H1 (cell line): ENCODE measurements around the gene ARG2. TPM values are rescaled to one million over a fixed set of nuclear protein-coding genes. Genes with fewer than 3 reads are reported as not detected.

Experiments
- CTCF ChIA-PET: fragments of 300-600 bp; sonication (Branson Sonifier 250); formaldehyde crosslinking; loops from one replicate; lab custom pipeline; 2021; ENCODE audit not compliant: partially characterized antibody; lab: Charles Lee
- POLR2A ChIA-PET: fragments of 300-600 bp; sonication (Branson Sonifier 250); formaldehyde crosslinking; loops from one replicate; lab custom pipeline; 2021; ENCODE audit warnings: inconsistent platforms; ENCODE audit not compliant: partially characterized antibody; lab: Charles Lee
- DNase-seq, 2 experiments: peaks; one replicate each; pipeline versions ENCODE4 v3.0.0 to v3.0.0-alpha.2; 2010 to 2022; ENCODE audit warnings: low spot score in 2 of 2, low read depth in 1 of 2, mixed read lengths in 1 of 2
- FAIRE-seq: peaks from 2 replicates; lab custom pipeline; 2011; peaks lifted over from hg19 to GRCh38; lab: Jason Lieb, UNC
- H2AFZ ChIP-seq: 2 replicates; pipeline ENCODE4 v1.8.1; 2012; ENCODE audit warnings: low read length, inconsistent platforms
- H2AK5ac ChIP-seq: 2 replicates; pipeline ENCODE4 v1.6.1; 2013; ENCODE audit warnings: low read depth, low read length
- H2BK120ac ChIP-seq: replicated peaks from 2 replicates; pipeline ENCODE3; 2013; ENCODE audit warnings: low read depth, low read length, inconsistent platforms
- H2BK12ac ChIP-seq: 2 replicates; pipeline ENCODE4 v1.6.1; 2013; ENCODE audit warnings: low read depth, low read length
- H2BK15ac ChIP-seq: 2 replicates; pipeline ENCODE4 v1.6.1; 2013; ENCODE audit warnings: low read length
- H2BK20ac ChIP-seq: 2 replicates; pipeline ENCODE4 v1.6.1; 2013; ENCODE audit warnings: low read length
- H2BK5ac ChIP-seq: 2 replicates; pipeline ENCODE4 v1.6.1; 2013; ENCODE audit warnings: low read depth, low read length
- H3K14ac ChIP-seq: 2 replicates; pipeline ENCODE4 v1.6.1; 2013; ENCODE audit warnings: inconsistent platforms; ENCODE audit not compliant: insufficient read length
- H3K18ac ChIP-seq: 2 replicates; pipeline ENCODE4 v1.6.1; 2013; ENCODE audit warnings: low read length; ENCODE audit errors: extremely low read depth
- H3K23ac ChIP-seq: 2 replicates; pipeline ENCODE4 v1.6.1; 2013; ENCODE audit warnings: inconsistent platforms; ENCODE audit not compliant: insufficient read length
- H3K23me2 ChIP-seq: 2 replicates; pipeline ENCODE4 v1.6.1; 2013; ENCODE audit warnings: low read depth, low read length
- H3K27ac ChIP-seq: 2 replicates; pipeline ENCODE4 v1.6.1; 2011; ENCODE audit warnings: low read depth, low read length, inconsistent platforms
- H3K27me3 ChIP-seq, 4 experiments: replicated peaks in 1 of 4; 1 replicate in 1 of 4; 2 replicates in 3 of 4; pipeline versions ENCODE4 v1.6.1 to v1.8.1; 2011 to 2013; ENCODE audit warnings: low read length in 3 of 4, mild to moderate bottlenecking in 3 of 4, inconsistent platforms in 2 of 4, mixed read lengths in 2 of 4, moderate library complexity in 1 of 4; ENCODE audit not compliant: control insufficient read depth in 3 of 4, insufficient read depth in 3 of 4; ENCODE audit errors: extremely low read depth in 1 of 4
- H3K36me3 ChIP-seq, 4 experiments: 2 replicates each; pipeline versions ENCODE4 v1.6.1 to v1.8.1; 2011 to 2013; ENCODE audit warnings: mild to moderate bottlenecking in 4 of 4, low read length in 3 of 4, moderate library complexity in 2 of 4, control low read depth in 1 of 4, inconsistent platforms in 1 of 4; ENCODE audit not compliant: insufficient read depth in 4 of 4, control insufficient read depth in 2 of 4
- H3K4ac ChIP-seq: replicated peaks from 2 replicates; pipeline ENCODE3; 2013; ENCODE audit warnings: low read length, low read depth, mixed read lengths, inconsistent platforms; ENCODE audit not compliant: insufficient read length
- H3K4me1 ChIP-seq, 4 experiments: replicated peaks in 1 of 4; 1 replicate in 1 of 4; 2 replicates in 3 of 4; pipeline versions ENCODE4 v1.6.1 to v1.8.1; 2011 to 2013; ENCODE audit warnings: low read length in 3 of 4, inconsistent platforms in 2 of 4, mixed read lengths in 1 of 4; ENCODE audit not compliant: insufficient read depth in 4 of 4, control insufficient read depth in 3 of 4
- H3K4me2 ChIP-seq, 2 experiments: 2 replicates each; pipeline versions ENCODE4 v1.6.1 to v1.8.1; 2011 to 2013; ENCODE audit warnings: low read depth in 2 of 2, low read length in 2 of 2, control low read depth in 1 of 2, inconsistent platforms in 1 of 2, mild to moderate bottlenecking in 1 of 2; ENCODE audit not compliant: insufficient read depth in 1 of 2
- H3K4me3 ChIP-seq, 4 experiments: fragments of 200-600, 300-600 bp in 1 of 4; sonication (generic), shearing (Covaris generic), sonication (Bioruptor Twin) in 1 of 4; 2 replicates each; pipeline versions ENCODE4 v1.5.1 to v1.8.1; 2011 to 2016; ENCODE audit warnings: low read length in 4 of 4, low read depth in 3 of 4, control low read depth in 2 of 4, inconsistent platforms in 2 of 4, mild to moderate bottlenecking in 2 of 4, mixed read lengths in 1 of 4, moderate library complexity in 1 of 4; ENCODE audit not compliant: insufficient read depth in 2 of 4; ENCODE audit errors: extremely low read depth in 1 of 4
- H3K56ac ChIP-seq: replicated peaks from 2 replicates; pipeline ENCODE3; 2013; ENCODE audit warnings: low read depth, mild to moderate bottlenecking, mixed read lengths, low read length, inconsistent platforms; ENCODE audit not compliant: insufficient read length
- H3K79me1 ChIP-seq: 2 replicates; pipeline ENCODE4 v1.6.1; 2013; ENCODE audit warnings: low read depth, low read length, control low read depth
- H3K79me2 ChIP-seq, 2 experiments: 2 replicates each; pipeline versions ENCODE4 v1.6.1 to v1.8.1; 2012 to 2013; ENCODE audit warnings: low read length in 2 of 2, mild to moderate bottlenecking in 2 of 2, inconsistent platforms in 1 of 2; ENCODE audit not compliant: insufficient read depth in 2 of 2, control insufficient read depth in 1 of 2
- H3K9ac ChIP-seq, 4 experiments: replicated peaks in 1 of 4; 1 replicate in 1 of 4; 2 replicates in 3 of 4; pipeline versions ENCODE4 v1.6.1 to v1.8.1; 2011 to 2013; ENCODE audit warnings: low read depth in 3 of 4, low read length in 3 of 4, control low read depth in 2 of 4, mild to moderate bottlenecking in 2 of 4, moderate library complexity in 2 of 4, inconsistent platforms in 1 of 4; ENCODE audit errors: extremely low read depth in 1 of 4
- H3K9me3 ChIP-seq, 2 experiments: 2 replicates each; pipeline versions ENCODE4 v1.6.1 to v1.8.1; 2012 to 2013; ENCODE audit warnings: mild to moderate bottlenecking in 2 of 2, moderate library complexity in 2 of 2, control low read depth in 1 of 2, inconsistent platforms in 1 of 2, low read depth in 1 of 2, low read length in 1 of 2, mixed read lengths in 1 of 2; ENCODE audit not compliant: insufficient read depth in 2 of 2
- H4K20me1 ChIP-seq, 2 experiments: replicated peaks in 1 of 2; 2 replicates each; pipeline versions ENCODE3 to v1.8.1; 2011 to 2013; ENCODE audit warnings: inconsistent platforms in 2 of 2, low read length in 2 of 2, mild to moderate bottlenecking in 1 of 2; ENCODE audit not compliant: insufficient read depth in 2 of 2, control insufficient read depth in 1 of 2
- H4K5ac ChIP-seq: 2 replicates; pipeline ENCODE4 v1.6.1; 2013; ENCODE audit warnings: low read length, low read depth, mixed read lengths, inconsistent platforms; ENCODE audit not compliant: insufficient read length
- H4K8ac ChIP-seq: 2 replicates; pipeline ENCODE4 v1.8.0; 2013; ENCODE audit warnings: mild to moderate bottlenecking, moderate library complexity, low read length, inconsistent platforms; ENCODE audit not compliant: insufficient read depth; ENCODE audit errors: extremely low read depth
- H4K91ac ChIP-seq: replicated peaks from 2 replicates; pipeline ENCODE3; 2013; ENCODE audit warnings: low read length, mixed read lengths, inconsistent platforms; ENCODE audit not compliant: insufficient read length
- ATF2 ChIP-seq: IDR thresholded peaks from 2 replicates; pipeline ENCODE4 v1.6.1; 2012; ENCODE audit warnings: low read length, inconsistent platforms
- BACH1 ChIP-seq: IDR thresholded peaks from 2 replicates; pipeline ENCODE4 v1.6.1; 2012; ENCODE audit warnings: low read length, improper control_type of control experiment
- CTCF ChIP-seq, 3 experiments: IDR thresholded peaks; 1 replicate in 2 of 3; 2 replicates in 1 of 3; pipeline versions ENCODE4 v1.5.1 to v1.6.1; 2011; ENCODE audit warnings: low read length in 3 of 3, mild to moderate bottlenecking in 3 of 3, inconsistent platforms in 2 of 3, low read depth in 1 of 3, moderate library complexity in 1 of 3; ENCODE audit not compliant: insufficient read depth in 1 of 3; ENCODE audit errors: control extremely low read depth in 1 of 3
- EGR1 ChIP-seq: IDR thresholded peaks from 2 replicates; pipeline ENCODE4 v1.6.1; 2011; ENCODE audit warnings: low read depth, low read length, borderline replicate concordance
- KDM5A ChIP-seq: fragments of 200-600 bp; IDR thresholded peaks from 2 replicates; pipeline ENCODE4 v1.7.1; 2012; ENCODE audit warnings: mild to moderate bottlenecking, low read length, inconsistent platforms, mixed read lengths
- POLR2A ChIP-seq, 2 experiments: IDR thresholded peaks; 1 replicate in 1 of 2; 2 replicates in 1 of 2; pipeline ENCODE4 v1.6.1; 2011; ENCODE audit warnings: low read depth in 2 of 2, low read length in 2 of 2, mild to moderate bottlenecking in 2 of 2; ENCODE audit errors: control extremely low read depth in 1 of 2
- SUZ12 ChIP-seq: fragments of 200-600 bp; sonication (generic); IDR thresholded peaks from 2 replicates; pipeline ENCODE4 v1.6.1; 2012; ENCODE audit warnings: mild to moderate bottlenecking, inconsistent platforms, low read length, moderate library complexity, mixed read lengths
- TCF12 ChIP-seq: IDR thresholded peaks from 2 replicates; pipeline ENCODE4 v1.6.1; 2011; ENCODE audit warnings: low read depth, mild to moderate bottlenecking, low read length
- WGBS, 2 experiments: shearing (Covaris generic) in 1 of 2; methylation state at CpG; one replicate each; pipeline versions ENCODE4 v1.1.6 to v1.1.7; 2013 to 2015; ENCODE audit warnings: low lambda C conversion rate in 2 of 2, mixed read lengths in 2 of 2, inconsistent platforms in 1 of 2, low coverage in 1 of 2, missing lambda C conversion rate in 1 of 2; ENCODE audit not compliant: insufficient replicate concordance in 2 of 2, insufficient coverage in 1 of 2, insufficient read length in 1 of 2; ENCODE audit errors: extremely low coverage in 1 of 2, missing lambda C conversion rate in 1 of 2; 5-methylcytosine and 5-hydroxymethylcytosine counted together
- polyA plus RNA-seq, 7 experiments: library from polyadenylated mRNA; depleted of rRNA in 3 of 7; stranded (reverse) in 5 of 7; unstranded in 2 of 7; fragments of >200 nt in 5 of 7; fragments of 200-250 nt in 2 of 7; gene quantifications; 1 replicate in 5 of 7; 2 replicates in 1 of 7; 4 replicates in 1 of 7; pipeline versions ENCODE4 v1.2.1 to v1.2.3, GENCODE V29; 2011 to 2013; ENCODE audit warnings: missing spikeins in 2 of 7, mixed read lengths in 2 of 7
- total RNA-seq: library from RNA; stranded (reverse); fragmentation: NEBNext Ultra II Directional; extraction: Animal tissue kit (Norgen Biotek cat#: 25700); gene quantifications from 2 replicates; pipeline ENCODE4 v1.2.1, GENCODE V29; 2021

ARG2 gene
- total and polyA plus RNA-seq, 2 of the 8 experiments (the other 6 are each of a cell fraction or from before 2014, with no cell fraction given), result 49.9 to 59.1 TPM

GRCh38 chr14:67580336-67581171 lies 39.2 kb upstream of the ARG2 start:
- H3K4me1 ChIP-seq, result no peaks in the 10 kb centered on the region
- no peak overlapping the region for H3K9ac ChIP-seq
- FAIRE-seq, result no peak
- H3K27me3 ChIP-seq, result no peaks in the 10 kb centered on the region
- peaks cover 5 to 17% (median 9%) of the 10 kb centered on the region in 4 experiments; a peak in 6 of 8 replicates for H3K36me3 ChIP-seq
- no peaks in the 10 kb centered on the region for H3K79me2 ChIP-seq
- no peaks in the 10 kb centered on the region for H3K9me3 ChIP-seq
- H3K27ac ChIP-seq, result no peak overlapping the region
- H3K56ac ChIP-seq, result no peak overlapping the region
- POLR2A ChIA-PET, result interaction anchor here (1.0 to 1.3 kb wide), 5 partner anchors 9 to 118 kb away, joined by 3 to 4 read pairs (median 3); no protein-coding TSS in a partner anchor
- no peak overlapping the region for H4K8ac ChIP-seq
- H3K14ac ChIP-seq, result no peak overlapping the region
- no peak overlapping the region for H2BK20ac ChIP-seq
- no peak overlapping the region for H2BK12ac ChIP-seq
- no peak overlapping the region for H4K5ac ChIP-seq
- WGBS, 2 experiments, result 91% methylated on average over 11 of the region's 11 CpGs; no CpG with 5 or more reads in 1 of the 2 experiments
- H4K20me1 ChIP-seq, result peaks cover 0 to 3% of the 10 kb centered on the region in 2 experiments
- H3K23ac ChIP-seq, result no peak overlapping the region
- H3K79me1 ChIP-seq, result no peaks in the 10 kb centered on the region; the same call in 1 of the 2 replicates
- no peak overlapping the region for H2BK15ac ChIP-seq
- no peak overlapping the region for H3K4me2 ChIP-seq
- H2BK120ac ChIP-seq, result no peak overlapping the region
- CTCF ChIA-PET, result interaction anchor here (0.7 to 28.8 kb wide), 17 partner anchors 9 to 189 kb away, joined by 3 to 924 read pairs (median 6); partner anchors contain the start of genes PLEKHH1 and RDH12
- no peak overlapping the region for H3K4ac ChIP-seq
- no peak overlapping the region for H3K4me3 ChIP-seq
- no peak overlapping the region for H3K18ac ChIP-seq
- H3K23me2 ChIP-seq, result no peaks in the 10 kb centered on the region
- DNase-seq, result no peak
- H2BK5ac ChIP-seq, result no peak overlapping the region
- no peak overlapping the region for H2AK5ac ChIP-seq
- no peak overlapping the region for H2AFZ ChIP-seq
- no peak overlapping the region for H4K91ac ChIP-seq
- TF ChIP-seq KDM5A (no peak), ATF2 (no peak), POLR2A (IDR thresholded peaks at IDR 0.05; ENCODE audit: control extremely low read depth in 1 of 2, low read depth in 2 of 2, low read length in 2 of 2) (no peak), BACH1 (no peak), TCF12 (no peak), SUZ12 (no peak), CTCF (IDR thresholded peaks at IDR 0.05; ENCODE audit: control extremely low read depth in 1 of 3, insufficient read depth in 1 of 3, low read depth in 1 of 3, low read length in 3 of 3) (no peak), EGR1 (no peak)
